Colonic mucosa (tissue), 4 donors: ENCODE results near the gene PCCA. TPM values are rescaled to one million over a fixed set of nuclear protein-coding genes. Genes with fewer than 3 reads are reported as not detected.
"Not testable (repeated sequence)": the region's sequence is repeated elsewhere in the genome, so short reads cannot be mapped to it uniquely, and the experiment has no call there.

Experiments used
- DNase-seq: peaks from one replicate; pipeline ENCODE4 v3.0.0-alpha.2; 2020
- H3K27ac ChIP-seq: fragments of 200-600 bp; one replicate; pipeline ENCODE4 v1.8.0; 2021
- H3K27me3 ChIP-seq: fragments of 200-600 bp; one replicate; pipeline ENCODE4 v1.8.0; 2021
- H3K36me3 ChIP-seq: fragments of 200-600 bp; one replicate; pipeline ENCODE4 v1.8.0; 2021
- H3K4me1 ChIP-seq: fragments of 200-600 bp; one replicate; pipeline ENCODE4 v1.8.0; 2021; ENCODE audit warnings: mild to moderate bottlenecking
- H3K4me3 ChIP-seq: fragments of 200-600 bp; one replicate; pipeline ENCODE4 v1.8.0; 2021
- H3K9ac ChIP-seq, 2 donors: one replicate each; pipeline ENCODE4 v1.7.0; 2013; ENCODE audit warnings: control low read depth in 2 of 2, low read depth in 2 of 2, low read length in 2 of 2
- H3K9me3 ChIP-seq: fragments of 200-600 bp; one replicate; pipeline ENCODE4 v1.8.0; 2021
- intact Hi-C: fragments of 100-400 bp; cut with DNase I; formaldehyde crosslinking; loops from one replicate; pipeline ENCODE4 v1.14.1; 2022
- total RNA-seq, 2 donors: library from RNA; stranded (reverse); fragmentation: NEBNext Ultra II Directional in 1 of 2; extraction: Animal tissue kit (Norgen Biotek cat#: 25700) in 1 of 2; gene quantifications; one replicate each; pipeline ENCODE4 v1.2.1, GENCODE V29; 2021
- TF ChIP-seq, protein P1 (sequence below): fragments of 200-600 bp; IDR thresholded peaks from one replicate; pipeline ENCODE4 v1.8.0; 2022; ENCODE audit warnings: antibody characterized with exemption, mild to moderate bottlenecking
- donor health status: healthy.
- donor health status: DM: no; HTN: no; CAD: no.
- donor health status: DM: no; HTN: no; CAD: no.

PCCA gene
- total RNA-seq, 2 donors from 2014 or later = 65.5 to 109 TPM

DNA sequence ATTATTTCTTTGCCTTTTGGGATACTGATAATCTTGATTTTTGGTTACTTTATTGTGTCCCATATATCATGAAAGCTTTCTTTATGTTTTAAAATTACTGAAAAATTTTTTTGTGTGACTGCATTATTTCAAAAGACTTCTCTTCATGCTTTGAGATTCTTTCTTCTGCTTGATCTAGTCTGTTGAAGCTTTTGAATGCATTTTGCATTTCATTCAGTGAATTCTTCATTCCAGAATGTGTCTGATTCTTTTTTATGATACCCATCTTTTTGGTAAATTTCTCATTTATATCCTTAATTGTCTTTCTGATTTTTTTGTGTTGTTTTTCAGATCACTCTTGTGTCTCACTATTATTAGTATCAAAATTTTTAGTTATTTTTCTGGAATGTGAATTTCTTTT, 289.6 kb downstream of the PCCA start:
- Histone ChIP-seq H3K27ac (no peak overlapping the region), H3K4me3 (no peak overlapping the region), H3K36me3 (no peaks in the 10 kb centered on the region), H3K9me3 (no peaks in the 10 kb centered on the region), H3K4me1 (no peaks in the 10 kb centered on the region), H3K27me3 (no peaks in the 10 kb centered on the region), H3K9ac (no peak overlapping the region)
- DNase-seq = no peak
- intact Hi-C loops = no loop called here
- TF ChIP-seq, protein P1, sequence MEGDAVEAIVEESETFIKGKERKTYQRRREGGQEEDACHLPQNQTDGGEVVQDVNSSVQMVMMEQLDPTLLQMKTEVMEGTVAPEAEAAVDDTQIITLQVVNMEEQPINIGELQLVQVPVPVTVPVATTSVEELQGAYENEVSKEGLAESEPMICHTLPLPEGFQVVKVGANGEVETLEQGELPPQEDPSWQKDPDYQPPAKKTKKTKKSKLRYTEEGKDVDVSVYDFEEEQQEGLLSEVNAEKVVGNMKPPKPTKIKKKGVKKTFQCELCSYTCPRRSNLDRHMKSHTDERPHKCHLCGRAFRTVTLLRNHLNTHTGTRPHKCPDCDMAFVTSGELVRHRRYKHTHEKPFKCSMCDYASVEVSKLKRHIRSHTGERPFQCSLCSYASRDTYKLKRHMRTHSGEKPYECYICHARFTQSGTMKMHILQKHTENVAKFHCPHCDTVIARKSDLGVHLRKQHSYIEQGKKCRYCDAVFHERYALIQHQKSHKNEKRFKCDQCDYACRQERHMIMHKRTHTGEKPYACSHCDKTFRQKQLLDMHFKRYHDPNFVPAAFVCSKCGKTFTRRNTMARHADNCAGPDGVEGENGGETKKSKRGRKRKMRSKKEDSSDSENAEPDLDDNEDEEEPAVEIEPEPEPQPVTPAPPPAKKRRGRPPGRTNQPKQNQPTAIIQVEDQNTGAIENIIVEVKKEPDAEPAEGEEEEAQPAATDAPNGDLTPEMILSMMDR = no peak

DNA sequence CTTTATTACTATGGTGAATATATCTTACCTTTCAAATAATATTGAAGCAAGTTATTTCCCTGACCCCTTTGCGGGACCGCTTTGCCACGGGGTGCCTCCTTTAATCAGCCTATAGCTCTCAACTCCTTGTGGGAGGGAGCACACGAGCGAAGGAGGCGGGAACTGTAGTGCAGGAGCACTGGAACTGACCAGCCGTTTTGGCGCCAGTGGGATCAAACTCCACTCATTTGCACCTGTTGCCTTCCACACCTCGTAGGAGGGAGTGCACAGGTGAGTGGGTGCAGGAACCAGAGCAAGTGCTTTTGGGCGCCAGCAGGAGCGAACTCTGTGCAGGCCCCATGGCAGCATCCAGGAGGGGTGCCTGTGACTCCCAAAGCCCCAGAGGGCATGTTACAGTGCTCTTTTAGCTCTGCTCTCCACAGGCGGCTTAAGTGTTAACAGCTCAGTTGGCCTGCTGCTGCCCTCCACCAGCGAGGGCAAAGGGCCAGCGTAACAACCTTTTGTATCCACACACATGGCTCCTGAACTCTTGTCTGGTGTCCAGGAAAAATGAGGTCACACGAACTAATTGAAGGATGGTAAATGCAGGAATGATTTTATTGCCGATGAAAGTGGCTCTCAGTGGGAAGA, 292.8 kb downstream of the PCCA start:
- TF ChIP-seq, protein P1 = no peak
- H3K9ac ChIP-seq = no peak overlapping the region
- no peak overlapping the region for H3K27ac ChIP-seq
- no peaks in the 10 kb centered on the region for H3K4me1 ChIP-seq
- DNase-seq = no peak
- intact Hi-C loops = no loop called here
- no peaks in the 10 kb centered on the region for H3K9me3 ChIP-seq
- no peaks in the 10 kb centered on the region for H3K27me3 ChIP-seq
- no peaks in the 10 kb centered on the region for H3K36me3 ChIP-seq
- H3K4me3 ChIP-seq = no peak overlapping the region

DNA sequence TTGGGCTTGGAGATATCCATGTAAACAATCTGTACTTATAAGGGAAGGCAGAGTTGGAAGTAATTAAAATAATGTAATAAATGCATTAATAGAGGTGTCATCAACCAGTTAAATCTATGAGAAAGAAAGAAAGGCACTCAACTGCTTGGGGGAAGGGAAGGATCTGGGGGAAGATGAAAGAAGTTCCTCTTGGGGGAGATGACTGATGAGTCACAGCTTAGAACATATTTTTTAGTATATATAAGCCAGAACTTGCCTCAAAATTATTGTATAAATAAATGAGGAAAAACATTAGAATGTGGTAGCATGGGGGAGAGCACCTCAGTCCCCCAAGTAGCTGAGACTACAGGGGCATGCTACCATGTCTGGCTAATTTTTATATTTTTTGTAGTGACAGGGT, 293.9 kb downstream of the PCCA start:
- Histone ChIP-seq H3K36me3 (no peaks in the 10 kb centered on the region), H3K4me1 (no peaks in the 10 kb centered on the region), H3K27ac (no peak overlapping the region), H3K9me3 (no peaks in the 10 kb centered on the region), H3K27me3 (no peaks in the 10 kb centered on the region), H3K9ac (no peak overlapping the region), H3K4me3 (no peak overlapping the region)
- TF ChIP-seq, protein P1 = no peak
- intact Hi-C loops = no loop called here
- DNase-seq = no peak

DNA sequence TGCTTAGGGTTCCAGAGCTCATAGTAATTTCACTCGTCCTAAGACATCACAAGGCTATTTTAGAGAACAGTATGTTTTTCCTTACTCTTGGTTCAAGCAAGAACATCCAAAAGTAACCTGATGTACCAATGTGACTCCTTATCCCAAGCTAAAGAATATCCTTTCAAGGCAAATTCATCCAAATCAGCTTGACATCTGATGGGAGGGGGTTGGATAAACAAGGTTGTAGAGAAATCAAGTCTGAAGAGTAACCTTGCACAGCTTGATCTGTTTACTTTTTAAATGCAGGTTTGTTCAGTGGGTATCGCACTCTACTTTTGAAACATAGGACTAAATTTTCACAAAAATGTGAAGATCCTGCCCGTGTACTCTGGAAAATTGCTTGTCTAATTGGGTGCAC, 298.5 kb downstream of the PCCA start:
- DNase-seq = no peak
- Histone ChIP-seq H3K9me3 (no peaks in the 10 kb centered on the region), H3K4me1 (no peaks in the 10 kb centered on the region), H3K9ac (no peak overlapping the region), H3K27ac (no peak overlapping the region), H3K4me3 (no peak overlapping the region), H3K36me3 (no peaks in the 10 kb centered on the region), H3K27me3 (no peaks in the 10 kb centered on the region)
- intact Hi-C loops = no loop called here
- TF ChIP-seq, protein P1 = no peak

DNA sequence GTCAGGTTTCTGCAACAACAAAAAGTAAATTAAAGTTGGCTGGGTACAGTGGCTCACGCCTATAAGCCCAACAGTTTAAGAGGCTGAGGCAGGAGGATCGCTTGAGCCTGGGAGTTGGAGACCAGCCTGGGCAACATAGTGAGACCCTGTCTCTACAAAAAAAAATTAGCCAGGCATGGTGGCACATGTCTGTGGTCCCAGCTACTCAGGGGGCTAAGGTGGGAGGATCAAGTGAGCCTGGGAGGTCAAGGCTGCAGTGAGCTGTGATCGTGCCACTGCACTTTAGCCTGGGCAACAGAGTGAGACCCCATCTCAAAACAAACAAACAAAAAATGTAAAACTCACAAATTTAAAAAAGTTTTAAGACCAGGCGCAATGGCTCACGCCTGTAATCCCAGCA, 299.3 kb downstream of the PCCA start:
- DNase-seq, H3K27ac ChIP-seq: not testable (repeated sequence)

DNA sequence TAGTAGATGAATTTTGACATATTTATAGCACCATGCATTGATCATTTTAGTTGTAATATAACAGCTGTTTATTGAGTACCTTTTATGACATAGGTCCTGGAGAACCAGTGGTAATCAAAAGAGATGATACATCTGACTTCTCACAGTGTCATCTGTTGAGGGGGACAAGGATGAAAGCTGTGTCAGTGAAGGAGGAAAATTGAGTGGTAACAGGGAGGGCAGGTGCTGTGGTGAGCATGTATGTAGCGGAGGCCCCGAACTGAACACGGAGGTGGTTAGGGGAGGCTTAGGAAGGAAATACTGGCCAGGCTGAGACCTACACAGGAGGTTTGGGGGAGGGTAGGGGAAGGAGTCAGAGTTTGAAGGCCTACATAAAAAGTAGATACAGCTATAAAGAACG, 300.0 kb downstream of the PCCA start:
- H3K4me1 ChIP-seq = no peaks in the 10 kb centered on the region
- intact Hi-C loops = no loop called here

More for the DNA sequence above, 299.3 kb downstream of the PCCA start:
- H3K4me1 ChIP-seq, intact Hi-C loops, H3K36me3 ChIP-seq, H3K27me3 ChIP-seq, H3K9me3 ChIP-seq, H3K4me3 ChIP-seq, H3K9ac ChIP-seq: not testable (repeated sequence)

More for the DNA sequence above, 300.0 kb downstream of the PCCA start:
- Histone ChIP-seq H3K9ac (no peak overlapping the region), H3K27ac (no peak overlapping the region), H3K4me3 (no peak overlapping the region), H3K9me3 (no peaks in the 10 kb centered on the region), H3K27me3 (no peaks in the 10 kb centered on the region), H3K36me3 (no peaks in the 10 kb centered on the region)
- no peak for DNase-seq
- TF ChIP-seq, protein P1 = no peak
